ENCODE data around the gene PRR5L.

Gene PRR5L

DNA sequence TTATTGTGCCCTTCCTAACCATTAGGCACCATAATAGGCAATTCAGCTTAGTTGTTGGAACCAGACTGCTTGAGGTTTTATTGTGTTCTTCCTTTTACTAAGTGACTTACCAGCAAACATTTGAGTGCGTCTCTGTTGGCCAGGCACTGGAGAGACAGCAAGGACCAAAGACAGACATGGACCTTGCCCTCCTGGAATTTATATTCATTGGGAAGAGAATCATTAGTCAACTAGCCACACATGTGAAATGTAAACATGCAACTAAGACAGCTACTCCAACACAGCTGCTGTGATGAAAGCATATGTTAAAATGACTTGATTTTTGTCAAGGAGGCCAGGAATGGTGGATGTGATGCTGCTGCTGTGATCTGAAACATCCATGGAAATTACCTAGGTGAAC lies 107.6 kb downstream of the PRR5L start:
- no peak for DNase-seq

DNA sequence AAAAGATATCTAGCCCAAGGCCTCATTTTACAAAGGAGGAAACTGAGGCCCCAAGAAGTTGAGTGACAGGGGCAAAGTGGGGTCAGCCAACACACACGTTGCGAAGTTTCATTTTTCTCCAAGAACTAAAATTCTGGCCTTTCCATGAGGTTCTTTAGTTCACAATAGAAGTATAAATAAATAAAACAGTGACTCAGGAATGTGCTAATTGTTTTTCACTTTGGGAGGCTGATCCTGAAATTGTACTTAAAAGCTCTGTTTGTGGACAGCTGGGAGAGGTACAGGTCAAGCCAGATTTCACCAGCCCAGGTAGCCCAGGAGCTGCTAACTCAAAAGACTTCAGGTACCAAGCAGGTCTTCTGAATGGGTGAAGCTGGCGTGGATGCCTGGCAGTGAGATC lies 108.7 kb downstream of the PRR5L start:
- no peak for DNase-seq

DNA sequence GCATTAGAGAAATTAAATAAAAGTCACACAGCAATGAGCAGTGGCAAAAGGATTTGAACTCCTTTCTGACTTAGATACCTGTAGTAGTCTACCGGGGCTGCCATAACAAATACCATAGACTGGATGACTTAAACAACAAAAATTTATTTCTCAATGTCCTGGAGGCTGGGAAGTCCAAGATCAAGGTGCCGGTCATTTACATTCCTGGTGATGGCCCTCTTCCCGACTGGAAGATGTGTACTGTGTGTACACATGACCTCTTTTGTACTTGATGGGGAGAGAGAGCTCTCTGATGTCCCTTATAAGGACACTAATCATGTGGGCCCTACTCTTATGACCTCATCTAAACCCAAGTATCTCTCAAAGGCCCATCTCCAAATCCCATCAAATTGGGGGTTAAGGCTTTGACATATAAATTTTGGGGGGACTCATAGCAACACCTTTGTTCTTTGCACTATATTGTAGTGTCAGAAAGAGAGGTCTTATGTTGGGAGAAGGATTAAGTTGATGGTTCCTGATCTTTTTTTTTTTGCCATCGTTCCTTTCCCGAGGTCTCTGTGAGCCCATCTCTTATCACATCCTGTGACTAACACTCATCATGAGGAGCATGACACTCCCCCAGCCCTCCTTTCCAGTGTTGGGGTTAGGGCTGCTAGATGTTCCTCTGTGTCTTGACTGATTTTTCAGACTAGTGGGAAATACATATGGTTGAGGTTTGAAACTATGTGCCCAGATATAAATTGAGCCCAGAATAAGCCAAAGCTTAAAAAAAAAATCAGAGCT lies 109.7 kb downstream of the PRR5L start:
- DNase-seq: no peak

DNA sequence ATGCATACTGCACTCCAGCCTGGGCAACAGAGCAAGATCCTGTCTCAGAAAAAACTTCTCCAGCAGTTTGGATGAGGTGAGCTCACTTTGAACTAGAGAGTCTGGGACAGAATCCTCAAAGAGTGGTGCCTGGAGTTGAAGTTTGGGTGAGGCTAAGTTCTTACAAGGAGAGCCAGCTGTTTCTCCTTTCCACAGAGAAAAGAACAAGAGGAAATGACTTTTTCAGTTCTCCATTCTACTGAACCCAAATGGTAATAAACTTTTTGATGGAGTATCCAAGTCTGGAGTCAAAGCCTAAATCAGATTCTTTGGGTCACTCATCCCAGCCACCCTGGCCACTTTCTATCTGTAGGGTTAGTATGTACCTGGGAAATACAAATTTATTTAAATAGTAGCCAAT lies 111.3 kb downstream of the PRR5L start:
- no peak for DNase-seq

DNA sequence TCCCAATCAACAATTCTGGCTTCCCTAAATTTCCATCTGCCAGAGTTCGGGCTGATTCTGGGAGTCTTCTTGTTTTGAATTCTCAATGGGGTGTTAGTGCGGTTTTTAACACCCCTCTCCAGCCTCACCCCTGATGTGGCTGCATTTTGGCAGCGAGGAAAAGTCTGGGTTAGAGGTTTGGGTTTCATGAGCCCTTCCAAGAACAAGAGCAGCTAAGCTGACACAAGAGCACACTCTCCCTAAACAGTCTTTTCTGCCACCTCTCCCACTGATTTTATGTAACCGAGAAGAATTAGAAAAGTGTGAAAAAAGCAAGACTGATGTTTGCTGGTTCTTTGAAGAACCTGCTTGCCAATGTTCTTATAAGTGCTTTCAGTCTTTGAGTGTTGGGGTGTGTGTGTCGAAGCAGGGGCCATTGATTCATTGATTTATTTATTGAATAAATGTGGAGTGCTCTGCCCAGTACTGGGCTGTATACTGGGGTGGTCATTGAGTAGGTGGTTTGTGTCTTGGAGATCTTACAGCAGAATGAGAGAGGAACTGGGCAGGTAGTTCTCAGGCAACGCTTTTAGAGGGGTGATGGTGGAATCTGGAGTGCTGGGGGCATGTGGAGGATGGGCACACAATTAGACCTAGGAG lies 112.5 kb downstream of the PRR5L start:
- no peak for DNase-seq

GRCh38 chr11:36409152-36409816 lies 113.2 kb downstream of the PRR5L start:
- DNase-seq: no peak

DNA sequence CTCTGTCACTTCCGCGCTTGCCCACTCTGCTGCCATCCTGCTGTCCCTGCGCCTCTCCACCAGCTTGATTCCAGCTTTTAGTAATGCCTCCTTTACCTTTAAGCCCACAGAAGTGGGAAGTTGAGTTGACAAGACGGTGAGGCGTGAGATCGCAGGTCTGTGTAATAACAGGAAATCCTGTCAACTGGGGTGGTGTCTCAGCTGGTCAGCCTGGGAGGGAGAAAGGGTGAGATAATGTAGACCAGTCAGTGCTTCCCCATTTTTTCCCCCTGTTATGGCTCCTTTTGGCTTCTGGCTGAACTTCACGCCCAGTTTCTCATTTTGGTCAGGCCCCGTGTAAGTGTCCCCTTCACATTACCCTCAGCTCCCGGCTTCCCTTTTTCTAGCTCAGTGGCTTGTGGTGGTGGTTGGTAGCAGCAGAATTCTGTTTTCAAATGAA lies 115.1 kb downstream of the PRR5L start:
- DNase-seq: no peak

DNA sequence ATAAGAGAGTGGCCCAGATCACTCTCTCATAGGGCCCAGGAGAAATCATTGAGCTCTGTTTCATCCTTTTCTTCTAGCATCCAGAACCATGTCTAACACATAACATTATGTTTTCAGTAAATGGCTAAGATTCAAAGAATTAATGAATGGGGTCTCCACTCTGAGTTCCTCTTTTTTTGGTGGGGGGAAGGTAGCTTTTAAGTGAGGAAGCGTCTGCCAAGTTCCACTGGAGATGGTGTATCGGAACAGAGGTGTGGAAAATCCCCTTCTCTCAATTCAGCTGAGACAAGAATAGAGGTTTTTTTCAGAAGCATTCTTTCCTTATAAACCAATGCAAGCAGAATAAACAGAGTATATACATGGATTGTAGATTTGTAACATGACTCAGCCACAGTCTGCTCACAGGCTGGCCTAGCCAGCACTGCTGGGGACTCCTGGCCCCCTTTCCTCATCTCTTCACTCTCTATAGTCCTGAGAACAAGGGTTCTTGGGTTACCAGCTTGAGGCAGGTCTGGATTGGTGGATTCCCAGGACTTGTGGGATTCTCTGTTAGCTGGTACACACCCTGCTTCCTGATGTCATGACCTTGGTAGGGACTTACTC lies 116.8 kb downstream of the PRR5L start:
- no peak for DNase-seq

- DNase-seq: no peak
Measured at GRCh38 chr11:36417154-36417553, 121.1 kb downstream of the PRR5L start.

- no peak for DNase-seq
Measured at GRCh38 chr11:36419791-36420424, 123.8 kb downstream of the PRR5L start.

DNA sequence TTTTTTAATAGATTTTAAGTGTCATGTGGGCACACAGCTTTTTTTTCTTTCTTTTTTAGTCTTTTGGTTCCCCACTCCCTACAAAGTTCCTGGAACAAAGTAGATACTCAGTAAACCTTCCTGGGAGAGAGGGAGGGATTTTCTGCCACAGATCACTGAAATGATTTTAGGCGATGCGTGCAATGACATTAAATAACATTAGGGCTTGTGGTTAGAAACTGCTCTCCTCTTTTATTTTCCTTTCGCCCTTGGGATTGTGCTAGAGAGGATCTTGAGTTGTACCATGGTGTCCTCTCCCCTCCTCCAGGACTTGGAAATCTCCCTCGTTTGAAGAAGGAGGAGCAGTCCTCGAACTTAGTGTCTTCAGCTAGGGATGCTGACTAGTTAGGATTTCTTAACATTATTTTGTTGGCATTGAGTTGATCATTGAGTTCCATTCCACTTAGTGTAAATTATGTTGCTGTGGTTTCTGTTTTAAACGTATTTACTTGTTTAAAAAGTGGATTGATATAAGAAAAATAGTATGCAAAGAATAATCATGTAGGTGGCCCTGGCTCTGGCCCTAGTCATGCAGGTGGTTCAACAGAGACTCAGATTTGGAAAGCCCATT lies 125.6 kb downstream of the PRR5L start:
- DNase-seq: no peak

- DNase-seq: no peak
Measured at GRCh38 chr11:36425561-36426081, 129.5 kb downstream of the PRR5L start.

DNA sequence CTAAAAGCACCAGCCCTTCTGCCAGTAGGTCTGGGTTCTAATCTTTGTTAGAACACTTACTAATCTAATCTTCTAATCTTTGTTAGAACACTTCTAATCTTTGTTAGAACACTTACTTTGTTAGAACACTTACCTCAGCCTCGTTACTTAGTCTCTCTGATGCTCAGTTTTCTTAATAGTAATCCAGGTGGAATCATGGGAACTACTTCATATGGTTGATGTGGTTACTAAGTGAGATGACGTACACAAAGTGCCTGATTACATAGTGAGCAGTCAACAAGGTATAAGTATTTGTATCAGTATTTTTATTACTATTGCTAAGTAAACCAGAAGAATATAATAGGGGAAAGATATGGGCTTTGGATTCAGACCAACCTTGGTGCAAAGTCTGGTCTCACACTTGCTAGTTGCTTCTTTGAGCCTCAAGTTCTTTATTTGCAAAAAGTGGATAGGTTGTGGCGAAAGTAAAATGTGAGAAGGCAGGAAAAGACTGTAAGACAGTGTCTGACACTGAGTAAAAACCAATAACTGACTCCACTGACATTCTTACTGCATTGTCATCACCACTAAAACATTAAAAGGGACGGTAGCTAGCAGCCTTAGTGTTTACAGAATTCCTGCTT lies 130.2 kb downstream of the PRR5L start:
- no peak for DNase-seq

- DNase-seq: no peak
Measured at GRCh38 chr11:36427079-36427478, 131.0 kb downstream of the PRR5L start.

GRCh38 chr11:36427876-36428275 lies 131.8 kb downstream of the PRR5L start:
- no peak for DNase-seq

- no peak for DNase-seq
Measured at GRCh38 chr11:36431429-36432092, 135.5 kb downstream of the PRR5L start.

GRCh38 chr11:36432093-36432469 lies 136.0 kb downstream of the PRR5L start:
- no peak for DNase-seq

- no peak for DNase-seq
Measured at GRCh38 chr11:36432738-36433137, 136.7 kb downstream of the PRR5L start.

DNA sequence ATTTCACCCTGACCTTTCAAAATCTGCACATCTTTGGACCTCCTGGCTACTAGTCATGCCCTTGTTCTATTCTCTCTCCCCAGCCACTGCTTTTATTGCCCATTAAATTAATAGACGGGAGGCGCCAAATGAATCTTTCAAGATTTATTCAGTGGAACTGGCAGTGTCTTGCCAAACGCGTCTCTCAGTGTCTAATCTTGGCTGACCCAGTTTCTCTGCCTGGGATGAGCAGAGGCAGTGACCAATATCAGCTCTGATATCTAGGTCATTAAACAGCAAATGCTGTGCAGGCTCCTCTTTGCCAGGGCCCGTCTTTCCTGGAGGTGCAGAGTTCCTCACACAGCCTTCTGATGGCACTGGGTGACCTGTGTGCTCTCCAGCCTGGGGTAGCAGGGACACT lies 140.0 kb downstream of the PRR5L start:
- no peak for DNase-seq

- no peak for DNase-seq
Measured at GRCh38 chr11:36436589-36436988, 140.5 kb downstream of the PRR5L start.

- no peak for DNase-seq
Measured at GRCh38 chr11:36437413-36437812, 141.3 kb downstream of the PRR5L start.
